GM21447 (cell line): ENCODE data around the gene MRPL22.
A peak's percentile ranks its signal among the peaks of the same experiment; 100 is the strongest.
"Not testable (repeated sequence)": the region's sequence is repeated elsewhere in the genome, so short reads cannot be mapped to it uniquely, and the experiment has no call there.

ENCODE experiments used
- ATAC-seq: cut with Tn5 transposase; IDR thresholded peaks from one replicate; pipeline ENCODE4 v1.9.1; 2021; ENCODE audit not compliant: unreplicated experiment

Gene MRPL22

GRCh38 chr5:154940772-154941620, at the start of gene MRPL22:
Gene MRPL22, plus strand, starts transcription at chr5:154941073. Its CDS starts 38 bp downstream, at chr5:154941111.
- peak; percentile 55 for ATAC-seq

GRCh38 chr5:154892369-154892771, 48.5 kb upstream of the MRPL22 start:
- ATAC-seq, result no peak

- ATAC-seq, result no peak
These were observed 47.5 kb upstream of the MRPL22 start for GRCh38 chr5:154893381-154893780.

- no peak for ATAC-seq
These were observed 45.0 kb upstream of the MRPL22 start for GRCh38 chr5:154895606-154896561.

- no peak for ATAC-seq
These were observed 44.2 kb upstream of the MRPL22 start for GRCh38 chr5:154896562-154897165.

GRCh38 chr5:154898210-154898609, 42.7 kb upstream of the MRPL22 start:
- ATAC-seq, result no peak

- ATAC-seq, result no peak
These were observed 41.6 kb upstream of the MRPL22 start for GRCh38 chr5:154899151-154899816.

GRCh38 chr5:154900066-154900465, 40.8 kb upstream of the MRPL22 start:
- no peak for ATAC-seq

- no peak for ATAC-seq
These were observed 39.6 kb upstream of the MRPL22 start for GRCh38 chr5:154901276-154901675.

- ATAC-seq, result no peak
These were observed 39.0 kb upstream of the MRPL22 start for GRCh38 chr5:154901913-154902312.

GRCh38 chr5:154905601-154906000, 35.3 kb upstream of the MRPL22 start:
- not testable (repeated sequence) for ATAC-seq

GRCh38 chr5:154916874-154917273, 24.0 kb upstream of the MRPL22 start:
- no peak for ATAC-seq

GRCh38 chr5:154917757-154918156, 23.1 kb upstream of the MRPL22 start:
- no peak for ATAC-seq

GRCh38 chr5:154923441-154924430, 17.1 kb upstream of the MRPL22 start:
- no peak for ATAC-seq

GRCh38 chr5:154933537-154933936, 7.3 kb upstream of the MRPL22 start:
- ATAC-seq, result no peak

- no peak for ATAC-seq
These were observed 6.0 kb upstream of the MRPL22 start for GRCh38 chr5:154934881-154935280.

- no peak for ATAC-seq
These were observed 3.6 kb upstream of the MRPL22 start for GRCh38 chr5:154937186-154937717.

GRCh38 chr5:154937718-154938466, 3.0 kb upstream of the MRPL22 start, which contains the start of gene GEMIN5:
Gene GEMIN5, minus strand, starts transcription at chr5:154938211. Its CDS starts 78 bp downstream, at chr5:154938133.
- peak; percentile 76 for ATAC-seq
